DOHH2 (cell line): ENCODE results near the gene NKX1-2.

Experiments
- H3F3A ChIP-seq: fragments of 200-600 bp; sonication (generic), shearing (Covaris generic); 2 replicates; pipeline ENCODE4 v1.6.0; 2016; ENCODE audit warnings: antibody characterized with exemption, mild to moderate bottlenecking; ENCODE audit not compliant: control insufficient read depth, insufficient read depth
- H3K27ac ChIP-seq: fragments of 200-600 bp; sonication (generic); 2 replicates; pipeline ENCODE4 v1.5.1; 2014; ENCODE audit warnings: low read depth, mild to moderate bottlenecking, low read length, moderate library complexity
- H3K27me3 ChIP-seq: fragments of 200-600 bp; sonication (generic); 2 replicates; pipeline ENCODE4 v1.6.1; 2014; ENCODE audit warnings: mild to moderate bottlenecking, low read length, mixed read lengths; ENCODE audit not compliant: control insufficient read depth
- H3K36me3 ChIP-seq: fragments of 200-600 bp; sonication (generic); 2 replicates; pipeline ENCODE4 v1.6.1; 2014; ENCODE audit warnings: mild to moderate bottlenecking, low read length, moderate library complexity, mixed read lengths; ENCODE audit not compliant: control insufficient read depth
- H3K4me1 ChIP-seq: fragments of 200-600 bp; sonication (generic); 2 replicates; pipeline ENCODE4 v1.6.1; 2014; ENCODE audit warnings: mild to moderate bottlenecking, low read length, mixed read lengths; ENCODE audit not compliant: control insufficient read depth
- H3K4me2 ChIP-seq: fragments of 200-600 bp; sonication (generic); 2 replicates; pipeline ENCODE4 v1.6.0; 2014; ENCODE audit warnings: mild to moderate bottlenecking, low read length, moderate library complexity
- H3K4me3 ChIP-seq: fragments of 200-600 bp; sonication (generic); 2 replicates; pipeline ENCODE4 v1.5.1; 2014; ENCODE audit warnings: mild to moderate bottlenecking, low read length, mixed read lengths
- H3K79me2 ChIP-seq: fragments of 200-600 bp; sonication (generic); 2 replicates; pipeline ENCODE4 v1.6.1; 2014; ENCODE audit warnings: mild to moderate bottlenecking, low read length, mixed read lengths; ENCODE audit not compliant: control insufficient read depth
- H3K9me2 ChIP-seq: fragments of 200-600 bp; sonication (generic); replicated peaks from 2 replicates; pipeline ENCODE4 v1.6.1; 2014; ENCODE audit warnings: mild to moderate bottlenecking, low read length, mixed read lengths; ENCODE audit not compliant: control insufficient read depth
- H3K9me3 ChIP-seq: fragments of 200-600 bp; sonication (generic); 2 replicates; pipeline ENCODE4 v1.6.1; 2014; ENCODE audit warnings: antibody characterized with exemption, low read length, mixed read lengths; ENCODE audit not compliant: control insufficient read depth, insufficient read depth
- H4K20me1 ChIP-seq: fragments of 200-600 bp; sonication (generic); 2 replicates; pipeline ENCODE4 v1.6.0; 2014; ENCODE audit warnings: low read depth, mild to moderate bottlenecking, antibody characterized with exemption, low read length, moderate library complexity; ENCODE audit not compliant: control insufficient read depth, insufficient read depth
- EZH2phosphoT487 ChIP-seq: fragments of 200-600 bp; sonication (generic); IDR thresholded peaks from 2 replicates; pipeline ENCODE4 v1.6.1; 2017; ENCODE audit warnings: borderline replicate concordance, mild to moderate bottlenecking, antibody characterized with exemption, low read length, moderate library complexity, mixed read lengths
- TF ChIP-seq, protein P1 (sequence below): fragments of 200-600 bp; sonication (generic); IDR thresholded peaks from one replicate; pipeline ENCODE4 v1.5.1; 2014; ENCODE audit warnings: antibody characterized with exemption, mild to moderate bottlenecking, low read depth, low read length; ENCODE audit not compliant: poor library complexity, severe bottlenecking

NKX1-2 gene

DNA sequence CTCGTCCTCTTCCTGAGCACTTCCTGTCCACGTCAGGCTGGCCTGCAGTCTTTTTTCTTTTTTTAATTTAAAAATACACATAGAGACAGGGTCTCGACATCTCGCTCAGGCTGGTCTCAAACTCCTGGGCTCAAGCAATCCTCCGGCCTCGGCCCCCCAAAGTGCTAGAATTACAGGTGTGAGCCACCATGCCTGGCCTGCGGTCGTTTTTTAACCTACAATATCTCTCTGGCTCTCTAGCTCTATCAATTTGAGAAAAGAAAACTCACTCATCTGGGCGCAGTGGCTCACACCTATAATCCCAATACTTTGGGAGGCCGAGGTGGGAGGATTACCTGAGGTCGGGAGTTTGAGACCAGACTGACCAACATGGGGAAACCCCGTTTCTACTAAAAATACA, 27.1 kb downstream of the NKX1-2 start:
- Histone ChIP-seq H3F3A (no peaks in the 10 kb centered on the region), H3K27me3 (peaks cover 31% of the 10 kb centered on the region), H3K4me2 (no peak overlapping the region), H3K9me3 (no peaks in the 10 kb centered on the region), H4K20me1 (no peaks in the 10 kb centered on the region), H3K9me2 (no peaks in the 10 kb centered on the region), H3K79me2 (peaks cover 5% of the 10 kb centered on the region), H3K4me3 (no peak overlapping the region), H3K27ac (no peak overlapping the region), H3K4me1 (peaks cover 7% of the 10 kb centered on the region), H3K36me3 (no peaks in the 10 kb centered on the region)
- TF ChIP-seq EZH2phosphoT487 = no peak
- TF ChIP-seq, protein P1, sequence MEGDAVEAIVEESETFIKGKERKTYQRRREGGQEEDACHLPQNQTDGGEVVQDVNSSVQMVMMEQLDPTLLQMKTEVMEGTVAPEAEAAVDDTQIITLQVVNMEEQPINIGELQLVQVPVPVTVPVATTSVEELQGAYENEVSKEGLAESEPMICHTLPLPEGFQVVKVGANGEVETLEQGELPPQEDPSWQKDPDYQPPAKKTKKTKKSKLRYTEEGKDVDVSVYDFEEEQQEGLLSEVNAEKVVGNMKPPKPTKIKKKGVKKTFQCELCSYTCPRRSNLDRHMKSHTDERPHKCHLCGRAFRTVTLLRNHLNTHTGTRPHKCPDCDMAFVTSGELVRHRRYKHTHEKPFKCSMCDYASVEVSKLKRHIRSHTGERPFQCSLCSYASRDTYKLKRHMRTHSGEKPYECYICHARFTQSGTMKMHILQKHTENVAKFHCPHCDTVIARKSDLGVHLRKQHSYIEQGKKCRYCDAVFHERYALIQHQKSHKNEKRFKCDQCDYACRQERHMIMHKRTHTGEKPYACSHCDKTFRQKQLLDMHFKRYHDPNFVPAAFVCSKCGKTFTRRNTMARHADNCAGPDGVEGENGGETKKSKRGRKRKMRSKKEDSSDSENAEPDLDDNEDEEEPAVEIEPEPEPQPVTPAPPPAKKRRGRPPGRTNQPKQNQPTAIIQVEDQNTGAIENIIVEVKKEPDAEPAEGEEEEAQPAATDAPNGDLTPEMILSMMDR = no peak

DNA sequence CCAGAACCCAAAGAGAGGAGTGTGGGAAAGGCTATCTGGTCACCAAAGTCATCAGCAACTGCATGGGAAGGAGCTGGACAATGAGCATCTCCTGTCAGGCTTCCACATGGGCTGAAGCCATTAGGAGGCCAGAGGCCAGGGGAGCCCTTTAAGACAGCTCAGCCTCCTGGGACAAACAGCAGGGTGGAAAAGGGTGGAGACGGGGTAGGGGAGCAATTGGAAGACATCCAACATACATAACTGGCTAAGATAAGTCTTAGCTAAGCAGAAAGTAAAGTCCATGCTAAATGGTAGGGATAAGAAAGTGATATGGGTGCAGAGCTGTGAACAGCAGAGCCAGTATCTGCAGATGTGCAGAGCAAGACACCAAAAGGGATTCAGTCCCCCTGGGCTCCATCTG, 29.6 kb downstream of the NKX1-2 start:
- Histone ChIP-seq H3K27ac (no peak overlapping the region), H3K36me3 (no peaks in the 10 kb centered on the region), H3K9me3 (no peaks in the 10 kb centered on the region), H3K27me3 (peaks cover 31% of the 10 kb centered on the region), H4K20me1 (no peaks in the 10 kb centered on the region), H3K4me1 (peaks cover 11% of the 10 kb centered on the region), H3K79me2 (peaks cover 22% of the 10 kb centered on the region), H3F3A (no peaks in the 10 kb centered on the region; the same call in 1 of the 2 replicates), H3K4me3 (no peak overlapping the region), H3K9me2 (no peaks in the 10 kb centered on the region), H3K4me2 (no peak overlapping the region)
- TF ChIP-seq, protein P1 = no peak
- no peak for TF ChIP-seq EZH2phosphoT487

DNA sequence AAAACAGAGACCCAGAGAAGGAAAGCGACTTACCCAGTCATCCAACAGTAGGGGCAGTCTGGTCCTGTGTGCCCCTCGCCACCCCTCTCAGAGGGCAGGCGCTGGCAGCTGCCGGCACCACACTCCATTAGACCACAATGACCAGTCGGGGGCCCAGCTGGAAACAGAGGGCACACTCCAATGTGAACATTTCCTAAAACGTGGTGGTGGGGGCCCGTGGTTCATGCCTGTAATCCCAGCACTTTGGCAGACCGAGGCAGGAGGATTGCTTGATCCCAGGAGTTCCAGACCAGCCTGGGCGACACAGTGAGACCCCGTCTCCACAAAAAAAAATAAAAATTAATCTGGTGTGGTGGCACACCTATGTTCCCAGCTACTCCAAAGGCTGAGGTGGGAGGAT, 30.2 kb downstream of the NKX1-2 start:
- Histone ChIP-seq H4K20me1 (no peaks in the 10 kb centered on the region), H3K4me3 (no peak overlapping the region), H3K4me1 (peaks cover 11% of the 10 kb centered on the region), H3K27me3 (peaks cover 31% of the 10 kb centered on the region), H3K27ac (no peak overlapping the region), H3K4me2 (peak overlapping the region; percentile 65), H3K9me2 (no peaks in the 10 kb centered on the region), H3K36me3 (no peaks in the 10 kb centered on the region), H3K9me3 (no peaks in the 10 kb centered on the region), H3F3A (no peaks in the 10 kb centered on the region; the same call in 1 of the 2 replicates), H3K79me2 (peaks cover 23% of the 10 kb centered on the region)
- TF ChIP-seq, protein P1 = no peak
- TF ChIP-seq EZH2phosphoT487 = no peak
